Peyer's patch (tissue), 4 donors: ENCODE data around the gene STRA6.

Experiments used
- CTCF ChIP-seq, 6 experiments: fragments of 450-650 bp in 4 of 6; fragments of 200-600 bp in 2 of 6; sonication (generic) in 1 of 6; IDR thresholded peaks; one replicate each; pipeline ENCODE4 v1.5.1; 2017 to 2019; ENCODE audit warnings: antibody characterized with exemption in 6 of 6, mild to moderate bottlenecking in 3 of 6, moderate library complexity in 1 of 6
- POLR2A ChIP-seq, 2 donors: fragments of 450-650 bp; IDR thresholded peaks; one replicate each; pipeline ENCODE4 v1.5.1; 2017; ENCODE audit warnings: antibody characterized with exemption in 2 of 2, mild to moderate bottlenecking in 2 of 2, moderate library complexity in 2 of 2

- TF ChIP-seq CTCF (IDR thresholded peaks at IDR 0.05) (no peak), POLR2A (IDR thresholded peaks at IDR 0.05) (no peak)
Observed at GRCh38 chr15:74220475-74221248, 18.1 kb upstream of the STRA6 start.
